Testis (tissue), 3 donors: ENCODE measurements around the gene MAP3K15. TPM values are rescaled to one million over a fixed set of nuclear protein-coding genes. Genes with fewer than 3 reads are reported as not detected.

Experiments
- DNase-seq: peaks from one replicate; pipeline ENCODE4 v3.0.0-alpha.2; 2019
- H3K27ac ChIP-seq, 2 donors: fragments of 200-600 bp; sonication (generic); one replicate each; pipeline ENCODE4 v1.5.1; 2019
- H3K27me3 ChIP-seq: fragments of 200-600 bp; sonication (generic); one replicate; pipeline ENCODE4 v1.5.1; 2019
- H3K36me3 ChIP-seq: fragments of 200-600 bp; sonication (generic); one replicate; pipeline ENCODE4 v1.5.1; 2017; ENCODE audit warnings: low read depth; ENCODE audit errors: missing control alignments
- H3K4me1 ChIP-seq: fragments of 200-600 bp; sonication (generic); one replicate; pipeline ENCODE4 v1.5.1; 2019
- H3K4me3 ChIP-seq, 2 donors: fragments of 200-600 bp; sonication (generic); one replicate each; pipeline ENCODE4 v1.5.1; 2017 to 2019
- H3K9me3 ChIP-seq: fragments of 200-600 bp; sonication (generic); one replicate; pipeline ENCODE4 v1.5.1; 2017
- POLR2A ChIP-seq: fragments of 450-650 bp; IDR thresholded peaks from one replicate; pipeline ENCODE4 v1.6.1; 2017; ENCODE audit warnings: antibody characterized with exemption, mild to moderate bottlenecking, moderate library complexity
- WGBS, 2 donors: methylation state at CpG; one replicate each; pipeline ENCODE4 v1.1.5; 2018; 5-methylcytosine and 5-hydroxymethylcytosine counted together
- intact Hi-C: fragments of 100-400 bp; cut with DNase I; formaldehyde crosslinking; loops from one replicate; pipeline ENCODE4 v1.15.1; 2023; ENCODE audit warnings: low total_unique reads
- polyA plus RNA-seq: library from polyadenylated mRNA; stranded (reverse); fragments of 350-450 nt; fragmentation: Illumina TruSeq; extraction: RNeasy Lipid Tissue Mini Kit (QIAGEN cat#74804); gene quantifications from one replicate; pipeline ENCODE4 v1.2.3, GENCODE V29; 2014; ENCODE audit warnings: low read depth, low replicate concordance; ENCODE audit not compliant: insufficient read depth
- total RNA-seq, 2 donors: library from RNA; depleted of rRNA; stranded (reverse); fragments of >200 nt; gene quantifications; one replicate each; pipeline ENCODE4 v1.2.3, GENCODE V29; 2016
- TF ChIP-seq, protein P1 (sequence below), 3 experiments: fragments of 450-650 bp in 2 of 3; fragments of 200-600 bp in 1 of 3; sonication (generic) in 1 of 3; IDR thresholded peaks; one replicate each; pipeline ENCODE4 v1.5.1; 2016 to 2019; ENCODE audit warnings: antibody characterized with exemption in 3 of 3, mild to moderate bottlenecking in 2 of 3, moderate library complexity in 1 of 3

The MAP3K15 gene
- total and polyA plus RNA-seq, 3 donors from 2014 or later, result 1.7 to 2.5 (median 2.5) TPM

DNA sequence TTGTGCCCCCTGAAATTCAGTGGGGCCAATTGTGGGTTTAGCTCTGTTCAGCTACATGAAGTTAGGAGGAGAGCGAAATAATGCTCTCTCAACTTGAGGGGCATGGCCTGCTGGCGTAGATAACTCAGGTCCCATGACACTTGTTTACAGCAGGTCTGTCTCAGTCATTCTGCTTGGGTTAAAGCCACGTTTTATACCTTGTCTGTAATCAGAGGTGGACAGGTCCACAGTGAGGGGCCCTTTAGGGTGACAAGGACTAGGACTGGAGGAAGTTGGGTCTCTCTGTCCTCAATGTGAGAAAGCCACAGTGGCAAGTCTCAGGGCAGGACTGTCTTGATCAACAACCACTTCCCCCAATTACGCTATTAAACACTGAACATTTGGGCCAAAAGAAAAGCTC, 122.6 kb downstream of the MAP3K15 start:
- Histone ChIP-seq H3K36me3 (no peaks in the 10 kb centered on the region), H3K9me3 (no peaks in the 10 kb centered on the region), H3K4me3 (no peak overlapping the region), H3K27ac (no peak overlapping the region), H3K4me1 (no peaks in the 10 kb centered on the region), H3K27me3 (no peaks in the 10 kb centered on the region)
- intact Hi-C loops, result no loop called here
- 94 to 95% methylated on average over 3 of the region's 4 CpGs for WGBS, 2 donors
- TF ChIP-seq, protein P1, sequence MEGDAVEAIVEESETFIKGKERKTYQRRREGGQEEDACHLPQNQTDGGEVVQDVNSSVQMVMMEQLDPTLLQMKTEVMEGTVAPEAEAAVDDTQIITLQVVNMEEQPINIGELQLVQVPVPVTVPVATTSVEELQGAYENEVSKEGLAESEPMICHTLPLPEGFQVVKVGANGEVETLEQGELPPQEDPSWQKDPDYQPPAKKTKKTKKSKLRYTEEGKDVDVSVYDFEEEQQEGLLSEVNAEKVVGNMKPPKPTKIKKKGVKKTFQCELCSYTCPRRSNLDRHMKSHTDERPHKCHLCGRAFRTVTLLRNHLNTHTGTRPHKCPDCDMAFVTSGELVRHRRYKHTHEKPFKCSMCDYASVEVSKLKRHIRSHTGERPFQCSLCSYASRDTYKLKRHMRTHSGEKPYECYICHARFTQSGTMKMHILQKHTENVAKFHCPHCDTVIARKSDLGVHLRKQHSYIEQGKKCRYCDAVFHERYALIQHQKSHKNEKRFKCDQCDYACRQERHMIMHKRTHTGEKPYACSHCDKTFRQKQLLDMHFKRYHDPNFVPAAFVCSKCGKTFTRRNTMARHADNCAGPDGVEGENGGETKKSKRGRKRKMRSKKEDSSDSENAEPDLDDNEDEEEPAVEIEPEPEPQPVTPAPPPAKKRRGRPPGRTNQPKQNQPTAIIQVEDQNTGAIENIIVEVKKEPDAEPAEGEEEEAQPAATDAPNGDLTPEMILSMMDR (IDR thresholded peaks at IDR 0.05), result no peak
- TF ChIP-seq POLR2A, result no peak
- DNase-seq, result no peak

DNA sequence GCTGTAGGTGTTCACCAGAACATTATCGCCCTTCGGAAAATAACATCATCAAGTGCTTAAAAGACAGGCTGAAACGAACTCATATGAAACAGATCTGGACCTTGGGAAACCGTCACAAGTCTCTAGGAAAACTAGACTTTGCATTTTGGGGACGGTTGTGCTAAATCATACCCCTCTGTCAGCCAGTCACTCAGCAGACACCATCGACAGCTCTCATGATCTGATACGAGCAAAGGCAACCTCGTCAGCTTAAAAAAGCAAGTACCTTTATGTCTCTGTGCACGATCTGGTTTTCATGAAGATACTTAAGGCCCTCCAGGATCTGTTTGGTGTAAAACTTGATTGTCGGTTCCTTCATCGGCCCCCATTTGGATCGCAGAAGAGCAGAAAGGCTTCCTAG, 123.2 kb downstream of the MAP3K15 start:
- no peak for TF ChIP-seq POLR2A
- TF ChIP-seq, protein P1 (IDR thresholded peaks at IDR 0.05), result no peak
- no peaks in the 10 kb centered on the region for H3K36me3 ChIP-seq
- no peak for DNase-seq
- no peak overlapping the region for H3K4me3 ChIP-seq
- H3K9me3 ChIP-seq, result no peaks in the 10 kb centered on the region
- no peak overlapping the region for H3K27ac ChIP-seq
- H3K27me3 ChIP-seq, result no peaks in the 10 kb centered on the region
- intact Hi-C loops, result no loop called here
- no peaks in the 10 kb centered on the region for H3K4me1 ChIP-seq
- WGBS, 2 donors, result 94 to 98% methylated on average over 9 to 11 of the region's 12 CpGs

DNA sequence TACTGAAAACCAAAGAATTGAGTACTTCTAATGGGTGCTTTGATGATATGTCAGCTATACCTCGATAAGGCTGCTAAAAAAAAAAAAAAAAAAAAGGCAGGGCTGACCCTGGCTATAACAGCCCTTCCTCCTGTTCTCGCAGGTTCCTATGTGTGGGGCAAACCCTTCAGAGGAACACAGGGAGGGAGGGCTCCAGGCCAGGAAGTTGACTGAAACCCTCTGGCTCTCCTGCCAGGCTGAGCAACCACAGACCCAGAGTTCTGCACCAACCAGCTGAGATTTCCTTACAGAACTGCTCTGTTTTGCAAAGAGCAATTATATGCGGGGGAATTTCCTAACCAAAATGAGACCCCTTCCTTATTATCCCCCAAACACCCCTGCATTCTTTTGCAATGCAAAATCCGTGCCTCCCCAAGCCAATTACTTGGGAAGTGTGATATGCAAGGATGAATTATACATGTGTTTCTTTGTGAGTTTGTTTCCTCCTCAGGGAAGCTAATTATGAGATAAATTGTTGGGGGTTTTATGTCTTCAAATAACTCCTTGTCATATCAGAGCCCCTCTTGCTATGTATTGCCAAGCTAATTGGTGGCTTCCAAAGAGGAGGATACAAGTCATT, 126.0 kb downstream of the MAP3K15 start:
- H3K36me3 ChIP-seq, result no peaks in the 10 kb centered on the region
- no peak for DNase-seq
- TF ChIP-seq POLR2A, result no peak
- TF ChIP-seq, protein P1 (IDR thresholded peaks at IDR 0.05), result no peak
- H3K4me1 ChIP-seq, result no peaks in the 10 kb centered on the region
- intact Hi-C loops, result no loop called here
- no peaks in the 10 kb centered on the region for H3K9me3 ChIP-seq
- H3K4me3 ChIP-seq, result no peak overlapping the region
- 41 to 48% methylated on average over 4 of the region's 4 CpGs for WGBS, 2 donors
- no peak overlapping the region for H3K27ac ChIP-seq
- no peaks in the 10 kb centered on the region for H3K27me3 ChIP-seq

DNA sequence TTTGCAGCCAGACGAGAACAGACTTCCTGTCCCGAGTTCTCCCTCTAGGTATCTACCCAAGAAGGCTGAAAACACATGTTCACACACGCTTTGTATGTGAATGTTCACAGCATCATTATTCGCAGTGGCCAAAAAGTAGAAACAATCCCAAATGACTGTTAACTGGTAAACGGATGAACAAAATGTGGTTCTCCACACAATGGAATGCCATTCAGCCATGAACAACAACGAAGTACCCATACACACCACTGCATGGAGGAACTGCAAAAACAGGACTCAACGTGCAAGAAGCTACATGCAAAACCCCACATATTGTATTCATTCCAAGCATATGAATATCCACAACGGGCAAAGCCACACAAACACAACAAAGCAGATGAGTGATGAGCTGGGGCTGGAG, 126.6 kb downstream of the MAP3K15 start:
- WGBS, 2 donors, result 75 to 79% methylated on average over 6 to 8 of the region's 8 CpGs
- no peaks in the 10 kb centered on the region for H3K36me3 ChIP-seq
- intact Hi-C loops, result no loop called here
- no peak overlapping the region for H3K4me3 ChIP-seq
- no peaks in the 10 kb centered on the region for H3K9me3 ChIP-seq
- DNase-seq, result no peak
- H3K27ac ChIP-seq, result no peak overlapping the region
- TF ChIP-seq POLR2A, result no peak
- H3K4me1 ChIP-seq, result no peaks in the 10 kb centered on the region
- H3K27me3 ChIP-seq, result no peaks in the 10 kb centered on the region

DNA sequence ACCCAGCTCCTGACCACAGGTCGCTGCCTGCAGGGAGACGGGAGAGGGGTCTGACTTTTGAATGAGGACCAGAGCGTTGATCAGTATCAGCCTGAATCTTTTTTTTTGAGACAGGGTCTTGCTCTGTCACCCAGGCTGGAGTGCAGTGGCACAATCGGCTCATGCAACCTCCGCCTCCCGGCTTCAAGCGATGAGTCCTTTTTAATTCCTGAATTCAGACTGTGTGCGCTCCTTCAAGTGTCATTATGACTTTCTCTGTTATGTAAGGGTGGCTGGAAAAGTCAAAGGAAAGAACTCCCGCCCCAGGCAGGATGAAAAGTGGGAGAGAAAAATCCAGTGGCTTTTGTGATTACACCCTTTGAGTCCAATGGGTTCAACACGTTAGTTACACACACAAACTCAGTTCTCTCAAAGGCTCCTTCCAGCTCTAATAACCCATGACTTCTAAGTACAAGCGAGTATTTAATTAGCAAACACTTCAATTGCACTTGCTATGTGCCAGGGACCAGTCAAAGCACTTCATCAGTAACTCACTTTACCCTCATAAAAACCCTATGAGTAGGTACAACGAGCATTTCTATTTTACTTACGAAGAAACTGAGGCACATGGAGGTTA, 127.1 kb downstream of the MAP3K15 start:
- no peaks in the 10 kb centered on the region for H3K27me3 ChIP-seq
- no peaks in the 10 kb centered on the region for H3K9me3 ChIP-seq
- no peak overlapping the region for H3K4me3 ChIP-seq
- H3K4me1 ChIP-seq, result no peaks in the 10 kb centered on the region
- intact Hi-C loops, result no loop called here
- no peak overlapping the region for H3K27ac ChIP-seq
- WGBS, 2 donors, result 86 to 91% methylated on average over 9 to 13 of the region's 13 CpGs
- TF ChIP-seq, protein P1 (IDR thresholded peaks at IDR 0.05), result no peak
- TF ChIP-seq POLR2A, result no peak
- DNase-seq, result no peak
- H3K36me3 ChIP-seq, result no peaks in the 10 kb centered on the region
